ENCODE results near the gene PCNX3.

GRCh38 chr11:65633390-65634108, 18.0 kb downstream of the PCNX3 start:
- TF ChIP-seq, protein P1, sequence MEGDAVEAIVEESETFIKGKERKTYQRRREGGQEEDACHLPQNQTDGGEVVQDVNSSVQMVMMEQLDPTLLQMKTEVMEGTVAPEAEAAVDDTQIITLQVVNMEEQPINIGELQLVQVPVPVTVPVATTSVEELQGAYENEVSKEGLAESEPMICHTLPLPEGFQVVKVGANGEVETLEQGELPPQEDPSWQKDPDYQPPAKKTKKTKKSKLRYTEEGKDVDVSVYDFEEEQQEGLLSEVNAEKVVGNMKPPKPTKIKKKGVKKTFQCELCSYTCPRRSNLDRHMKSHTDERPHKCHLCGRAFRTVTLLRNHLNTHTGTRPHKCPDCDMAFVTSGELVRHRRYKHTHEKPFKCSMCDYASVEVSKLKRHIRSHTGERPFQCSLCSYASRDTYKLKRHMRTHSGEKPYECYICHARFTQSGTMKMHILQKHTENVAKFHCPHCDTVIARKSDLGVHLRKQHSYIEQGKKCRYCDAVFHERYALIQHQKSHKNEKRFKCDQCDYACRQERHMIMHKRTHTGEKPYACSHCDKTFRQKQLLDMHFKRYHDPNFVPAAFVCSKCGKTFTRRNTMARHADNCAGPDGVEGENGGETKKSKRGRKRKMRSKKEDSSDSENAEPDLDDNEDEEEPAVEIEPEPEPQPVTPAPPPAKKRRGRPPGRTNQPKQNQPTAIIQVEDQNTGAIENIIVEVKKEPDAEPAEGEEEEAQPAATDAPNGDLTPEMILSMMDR (IDR thresholded peaks at IDR 0.05; ENCODE audit: insufficient read depth, low read depth, low read length): no peak
- no peak for TF ChIP-seq EZH2 (IDR thresholded peaks at IDR 0.05; ENCODE audit: insufficient read depth, low read length)
